HG02610 (cell line): Measurements from ENCODE around the gene ARHGEF1.

ENCODE experiments used
- ATAC-seq: cut with Tn5 transposase; IDR thresholded peaks from one replicate; pipeline ENCODE4 v1.9.1; 2021; ENCODE audit warnings: mild to moderate bottlenecking, moderate library complexity; ENCODE audit not compliant: unreplicated experiment

Gene ARHGEF1

GRCh38 chr19:41880329-41880708 is 2.7 kb upstream of the ARHGEF1 start:
- ATAC-seq, result no peak

DNA sequence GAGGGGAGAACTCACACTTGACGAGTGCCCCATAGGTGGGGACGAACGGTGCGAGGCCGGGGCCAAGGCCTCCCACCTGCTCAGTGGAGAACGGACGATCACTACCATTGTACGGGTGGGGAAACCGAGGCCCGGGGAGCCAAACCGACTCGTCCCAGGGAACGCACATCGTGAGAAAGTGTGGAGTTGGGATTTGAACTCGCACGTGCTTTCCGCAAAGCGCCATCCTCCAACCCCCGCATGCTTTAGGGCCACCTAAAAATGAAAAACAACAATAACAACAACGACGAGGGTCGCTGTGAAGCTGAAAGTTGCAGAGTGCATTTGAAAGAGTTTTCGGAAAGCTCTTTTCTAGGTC is 458 bp downstream of the ARHGEF1 start:
- no peak for ATAC-seq

- peak; percentile 76 for ATAC-seq
These were observed 1.1 kb downstream of the ARHGEF1 start for GRCh38 chr19:41883821-41884733.

- no peak for ATAC-seq
These were observed 4.1 kb downstream of the ARHGEF1 start for GRCh38 chr19:41886761-41887710.

DNA sequence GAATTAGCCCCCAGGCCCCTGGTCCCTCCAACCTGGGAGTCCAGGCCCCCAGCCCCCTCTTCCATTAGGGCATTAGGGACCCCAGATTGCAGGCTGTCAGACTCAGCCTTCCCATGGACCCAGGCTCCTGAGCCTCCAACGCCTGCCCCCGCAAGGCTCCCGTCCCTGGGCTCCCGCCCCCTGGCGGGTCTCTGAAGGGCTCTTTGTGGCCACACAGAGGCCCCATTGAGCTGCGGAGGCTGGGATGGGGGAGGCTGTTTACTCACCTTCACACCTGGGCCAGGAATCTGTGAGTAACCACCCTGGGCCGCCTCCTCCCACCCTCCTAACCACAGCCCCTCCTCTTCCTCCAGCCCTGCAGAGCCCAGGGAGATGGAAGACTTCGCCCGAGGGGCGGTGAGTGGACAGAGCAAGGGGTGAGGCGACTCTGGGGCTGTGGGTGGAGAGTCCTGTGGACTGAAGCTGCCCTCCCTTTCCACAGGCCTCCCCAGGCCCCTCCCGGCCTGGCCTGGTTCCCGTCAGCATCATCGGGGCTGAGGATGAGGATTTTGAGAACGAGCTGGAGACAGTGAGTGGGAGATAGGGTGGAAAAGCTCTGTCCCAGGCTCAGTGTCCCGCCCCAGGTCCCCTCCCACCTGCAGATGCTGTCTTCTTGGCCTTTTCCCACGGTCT is 4.9 kb downstream of the ARHGEF1 start:
- ATAC-seq, result no peak

GRCh38 chr19:41888926-41889325 is 5.9 kb downstream of the ARHGEF1 start:
- ATAC-seq, result no peak

- ATAC-seq, result no peak
These were observed 6.9 kb downstream of the ARHGEF1 start for GRCh38 chr19:41889896-41890295.

GRCh38 chr19:41890936-41891335 is 8.0 kb downstream of the ARHGEF1 start:
- ATAC-seq, result no peak

- no peak for ATAC-seq
These were observed 9.4 kb downstream of the ARHGEF1 start for GRCh38 chr19:41892173-41892902.

DNA sequence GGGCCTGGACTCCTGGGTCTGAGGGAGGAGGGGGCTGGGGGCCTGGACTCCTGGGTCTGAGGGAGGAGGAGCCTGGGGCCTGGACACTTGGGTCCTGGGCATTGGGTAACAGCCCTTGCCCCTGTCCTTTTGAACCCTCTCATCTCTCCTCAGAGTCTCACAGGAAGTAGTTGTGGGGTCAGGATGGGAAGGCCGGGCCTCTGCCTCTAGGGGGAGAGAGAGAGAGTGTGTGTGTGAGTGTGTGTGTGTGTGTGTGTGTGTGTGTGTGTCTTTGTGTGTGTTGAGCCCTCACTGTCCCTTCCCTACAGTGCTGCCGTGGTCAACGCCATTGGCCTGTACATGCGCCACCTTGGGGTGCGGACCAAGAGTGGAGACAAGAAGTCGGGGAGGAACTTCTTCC is 10.9 kb downstream of the ARHGEF1 start:
- ATAC-seq, result no peak

GRCh38 chr19:41894350-41894749 is 11.4 kb downstream of the ARHGEF1 start:
- ATAC-seq, result no peak

DNA sequence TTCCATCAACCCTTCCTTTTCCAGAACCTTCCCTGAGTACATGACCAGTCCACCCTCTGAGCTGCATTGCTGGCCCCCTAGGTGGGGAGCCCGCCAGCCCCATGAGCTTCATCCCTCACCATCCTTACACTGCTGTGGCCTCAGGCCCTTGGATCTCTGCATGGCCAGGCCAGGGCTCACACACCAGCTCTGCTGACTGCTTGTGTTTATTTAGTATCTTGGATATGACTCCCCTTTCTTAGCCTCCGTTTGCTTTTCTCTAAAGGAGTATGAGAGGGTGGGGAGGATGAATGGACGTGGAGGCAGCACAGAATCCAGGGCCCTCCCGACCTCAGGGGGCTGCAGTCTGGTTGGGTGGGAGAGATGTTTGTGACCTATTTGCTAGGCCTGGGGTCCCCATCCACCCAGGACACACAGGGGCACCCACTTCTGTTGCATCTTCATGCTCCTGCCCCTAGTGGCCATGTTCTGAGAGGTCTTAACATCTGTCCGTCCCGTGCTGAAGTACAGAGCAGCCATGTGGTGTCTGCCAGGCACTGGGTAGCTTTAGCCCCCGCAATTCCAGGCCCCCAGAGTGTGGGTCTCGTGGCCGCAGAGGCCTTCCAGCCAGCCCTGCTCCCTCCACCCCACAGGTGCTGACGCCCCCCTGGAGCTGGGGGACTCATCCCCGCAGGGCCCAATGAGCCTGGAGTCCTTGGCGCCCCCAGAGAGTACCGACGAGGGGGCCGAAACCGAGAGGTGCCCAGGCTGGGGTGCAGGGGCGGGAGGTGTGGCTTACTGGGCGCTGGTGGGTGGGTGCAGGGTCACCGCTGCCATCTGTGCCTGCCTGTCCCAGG is 13.0 kb downstream of the ARHGEF1 start:
- no peak for ATAC-seq

GRCh38 chr19:41896581-41896942 is 13.6 kb downstream of the ARHGEF1 start:
- ATAC-seq, result no peak

DNA sequence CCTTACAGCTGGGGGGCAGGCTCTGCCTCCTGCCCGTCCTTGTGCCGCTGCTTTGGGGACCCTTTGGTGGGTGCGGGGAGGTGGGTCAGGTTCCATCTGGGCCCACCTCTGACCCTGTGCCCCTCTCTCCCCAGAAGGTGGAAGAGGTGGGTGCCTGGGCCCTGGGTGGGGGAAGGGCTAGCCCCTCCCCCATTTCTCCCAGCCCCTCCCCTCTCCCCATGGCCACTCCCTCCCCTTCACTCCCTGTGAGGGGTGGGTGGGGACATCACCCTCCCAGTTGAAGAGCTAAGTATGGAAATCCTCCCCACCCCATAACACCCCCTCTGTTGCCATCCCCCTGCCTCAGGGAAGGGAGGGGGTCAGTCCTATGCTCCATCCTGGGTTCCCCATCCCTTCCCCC is 14.2 kb downstream of the ARHGEF1 start:
- no peak for ATAC-seq

DNA sequence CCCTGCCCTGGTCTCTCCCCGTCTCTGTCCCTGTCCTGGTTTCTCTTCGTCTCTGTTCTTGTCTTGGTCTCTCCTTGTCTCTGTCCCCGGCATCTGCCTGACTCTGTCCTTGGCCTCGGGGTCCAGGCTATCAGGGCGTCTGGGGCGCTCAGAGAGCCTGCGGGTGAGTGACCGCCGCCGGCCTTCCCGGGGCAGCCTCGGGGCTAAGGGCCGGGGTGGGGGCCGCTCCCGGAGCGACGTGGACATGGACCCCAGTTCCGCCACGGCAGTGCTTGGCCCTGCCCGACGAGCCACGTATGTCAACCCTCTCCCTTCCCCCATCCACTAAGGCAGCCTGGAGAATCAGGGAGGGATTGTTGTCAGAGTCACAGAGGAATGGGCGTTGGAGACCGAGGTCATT is 14.8 kb downstream of the ARHGEF1 start:
- no peak for ATAC-seq

- no peak for ATAC-seq
These were observed 15.3 kb downstream of the ARHGEF1 start for GRCh38 chr19:41898235-41898634.

DNA sequence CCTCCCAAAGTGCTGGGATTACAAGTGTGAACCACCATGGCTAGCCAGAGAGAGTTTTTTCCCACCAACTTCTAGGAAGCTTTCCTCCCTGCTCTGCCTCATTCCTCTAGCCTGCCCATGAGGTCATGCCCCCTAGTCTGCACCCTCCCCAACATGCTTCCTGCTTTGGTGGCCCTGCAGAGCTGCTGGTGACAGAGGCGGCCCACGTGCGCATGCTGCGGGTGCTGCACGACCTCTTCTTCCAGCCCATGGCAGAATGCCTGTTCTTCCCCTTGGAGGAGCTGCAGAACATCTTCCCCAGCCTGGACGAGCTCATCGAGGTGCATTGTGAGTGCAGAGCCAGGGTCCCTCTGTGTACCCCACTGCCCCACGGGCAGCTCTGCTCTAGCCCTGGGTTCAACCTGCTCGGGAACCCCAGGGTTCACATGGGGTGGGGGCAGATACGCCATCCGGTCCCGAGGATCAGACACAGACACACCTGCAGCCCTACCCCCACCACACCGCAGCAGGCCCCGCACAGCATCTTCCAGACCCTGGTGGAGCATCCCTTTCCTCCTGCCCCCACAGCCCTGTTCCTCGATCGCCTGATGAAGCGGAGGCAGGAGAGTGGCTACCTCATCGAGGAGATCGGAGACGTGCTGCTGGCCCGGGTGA is 18.9 kb downstream of the ARHGEF1 start:
- no peak for ATAC-seq

- ATAC-seq, result no peak
These were observed 19.6 kb downstream of the ARHGEF1 start for GRCh38 chr19:41902594-41902993.
